ENCODE results near the gene SLCO3A1.

GRCh38 chr15:91864664-91865063 lies 11.2 kb downstream of the SLCO3A1 start:
- TF ChIP-seq EZH2 (IDR thresholded peaks at IDR 0.05; ENCODE audit: insufficient read depth, poor library complexity, severe bottlenecking) (no peak), EZH2phosphoT487 (IDR thresholded peaks at IDR 0.05; ENCODE audit: insufficient read depth, low read depth) (no peak)

Data from GM23248 (cell line).